Stimulated activated CD4-positive, alpha-beta T cell treated with anti-CD3 and anti-CD28 coated beads, Interleukin-1b, Interleukin-23, amount 100 ng/mL, for 48 hours (primary cell): ENCODE measurements around the gene SCYGR8.
"Not testable (repeated sequence)": the region's sequence is repeated elsewhere in the genome, so short reads cannot be mapped to it uniquely, and the experiment has no call there.

Experiments
- DNase-seq: peaks from one replicate; pipeline ENCODE4 v3.0.0-alpha.2; 2020

Gene SCYGR8

GRCh38 chr2:227745594-227745993 lies at the start of gene SCYGR8:
Gene SCYGR8 (plus strand): TSS chr2:227745894. CDS start chr2:227745894, 0 bp downstream.
- no peak for DNase-seq

GRCh38 chr2:227696990-227697679 lies 48.6 kb upstream of the SCYGR8 start:
- DNase-seq = no peak

GRCh38 chr2:227701556-227701955 lies 44.1 kb upstream of the SCYGR8 start:
- no peak for DNase-seq

- DNase-seq = no peak
These were observed 42.4 kb upstream of the SCYGR8 start for GRCh38 chr2:227703280-227703732.

- no peak for DNase-seq
These were observed 41.7 kb upstream of the SCYGR8 start for GRCh38 chr2:227703961-227704360.

- no peak for DNase-seq
These were observed 38.8 kb upstream of the SCYGR8 start for GRCh38 chr2:227706859-227707258.

- DNase-seq = no peak
These were observed 38.3 kb upstream of the SCYGR8 start for GRCh38 chr2:227707390-227707789.

GRCh38 chr2:227710986-227711385 lies 34.7 kb upstream of the SCYGR8 start:
- no peak for DNase-seq

- no peak for DNase-seq
These were observed 32.4 kb upstream of the SCYGR8 start for GRCh38 chr2:227713291-227713690.

GRCh38 chr2:227716501-227716900 lies 29.2 kb upstream of the SCYGR8 start:
- no peak for DNase-seq

GRCh38 chr2:227717687-227718567 lies 27.8 kb upstream of the SCYGR8 start, which contains the start of gene SLC19A3:
Gene SLC19A3 (minus strand): TSS chr2:227718028. CDS start chr2:227702318, 15,710 bp downstream.
- DNase-seq = peak; percentile 3

- no peak for DNase-seq
These were observed 26.1 kb upstream of the SCYGR8 start for GRCh38 chr2:227719641-227720040.

GRCh38 chr2:227720680-227721079 lies 25.0 kb upstream of the SCYGR8 start:
- no peak for DNase-seq

- DNase-seq = not testable (repeated sequence)
These were observed 22.9 kb upstream of the SCYGR8 start for GRCh38 chr2:227722821-227723220.

- DNase-seq = no peak
These were observed 21.2 kb upstream of the SCYGR8 start, which contains the start of gene SCYGR6 for GRCh38 chr2:227724394-227725039. Gene SCYGR6 (minus strand): TSS chr2:227724757. CDS start chr2:227724757, 0 bp downstream.

- no peak for DNase-seq
These were observed 17.7 kb upstream of the SCYGR8 start, which contains the start of gene SCYGR7 for GRCh38 chr2:227728035-227728434. Gene SCYGR7 (plus strand): TSS chr2:227728335. CDS start chr2:227728335, 0 bp downstream.

GRCh38 chr2:227739351-227739750 lies 6.3 kb upstream of the SCYGR8 start:
- DNase-seq = no peak

GRCh38 chr2:227740705-227741104 lies 5.0 kb upstream of the SCYGR8 start:
- DNase-seq = not testable (repeated sequence)

- DNase-seq = no peak
These were observed 2.4 kb downstream of the SCYGR8 start for GRCh38 chr2:227748079-227748478.

GRCh38 chr2:227756261-227756660 lies 10.6 kb downstream of the SCYGR8 start:
- not testable (repeated sequence) for DNase-seq

- DNase-seq = no peak
These were observed 13.9 kb downstream of the SCYGR8 start for GRCh38 chr2:227759411-227760118.

- DNase-seq = no peak
These were observed 16.2 kb downstream of the SCYGR8 start for GRCh38 chr2:227761740-227762476.
